ENCODE measurements around the gene SMIM41. TPM values are rescaled to one million over a fixed set of nuclear protein-coding genes. Genes with fewer than 3 reads are reported as not detected.
"Not testable (repeated sequence)": the region's sequence is repeated elsewhere in the genome, so short reads cannot be mapped to it uniquely, and the experiment has no call there.

The SMIM41 gene
- total RNA-seq, 1 donor, result 0.27 TPM

DNA sequence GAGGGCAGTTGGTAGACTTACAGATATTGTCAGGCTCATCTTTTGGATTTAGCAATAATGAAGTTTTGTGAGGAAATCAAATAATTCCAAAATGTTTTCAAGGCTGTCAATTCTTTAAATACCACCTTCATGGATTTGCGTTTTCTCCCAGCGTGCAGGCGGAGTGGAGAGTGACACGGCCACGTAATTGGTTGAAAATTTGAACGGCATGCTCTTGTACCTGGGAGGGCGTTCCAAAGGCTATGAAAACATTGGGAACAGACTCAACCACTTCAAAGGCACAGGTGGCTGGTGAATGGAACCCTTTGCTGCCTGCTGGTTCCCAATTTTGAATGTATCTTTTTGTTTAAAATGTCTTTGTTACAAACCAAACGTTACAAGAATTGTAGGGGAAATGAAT is 12.4 kb downstream of the SMIM41 start:
- no peak overlapping the region for H3K4me3 ChIP-seq (ENCODE audit: low read depth, low read length)
- no peak for DNase-seq (ENCODE audit: low read depth)
- TF ChIP-seq CTCF (IDR thresholded peaks at IDR 0.05; ENCODE audit: insufficient read depth, low read length), result no peak

DNA sequence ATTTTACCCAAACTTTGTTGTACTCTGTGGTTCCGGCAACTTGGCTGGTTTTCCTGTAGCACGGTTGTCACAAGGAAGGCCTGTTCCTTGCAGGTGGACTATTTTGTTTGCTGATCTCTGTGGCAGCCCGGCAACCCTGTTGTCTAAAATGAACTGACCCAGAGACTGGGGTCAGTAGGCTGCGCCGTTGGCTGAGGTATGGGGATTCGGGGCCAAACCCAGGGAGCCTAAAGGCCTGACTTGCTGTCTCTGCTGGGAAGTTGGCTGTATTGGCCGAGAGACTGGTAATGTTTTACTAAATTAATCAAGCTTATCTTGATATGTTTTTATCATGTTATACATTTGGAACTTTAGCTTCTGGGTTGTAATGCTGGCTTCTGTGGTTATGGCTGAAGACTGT is 13.8 kb downstream of the SMIM41 start:
- no peak overlapping the region for H3K4me3 ChIP-seq (ENCODE audit: low read depth, low read length)
- no peak for DNase-seq (ENCODE audit: low read depth)
- no peak for TF ChIP-seq CTCF (IDR thresholded peaks at IDR 0.05; ENCODE audit: insufficient read depth, low read length)

- no peak overlapping the region for H3K4me3 ChIP-seq (ENCODE audit: low read depth, low read length)
- no peak for TF ChIP-seq CTCF (IDR thresholded peaks at IDR 0.05; ENCODE audit: insufficient read depth, low read length)
- no peak for DNase-seq (ENCODE audit: low read depth)
These were observed 17.0 kb downstream of the SMIM41 start for GRCh38 chr12:52096332-52097044.

DNA sequence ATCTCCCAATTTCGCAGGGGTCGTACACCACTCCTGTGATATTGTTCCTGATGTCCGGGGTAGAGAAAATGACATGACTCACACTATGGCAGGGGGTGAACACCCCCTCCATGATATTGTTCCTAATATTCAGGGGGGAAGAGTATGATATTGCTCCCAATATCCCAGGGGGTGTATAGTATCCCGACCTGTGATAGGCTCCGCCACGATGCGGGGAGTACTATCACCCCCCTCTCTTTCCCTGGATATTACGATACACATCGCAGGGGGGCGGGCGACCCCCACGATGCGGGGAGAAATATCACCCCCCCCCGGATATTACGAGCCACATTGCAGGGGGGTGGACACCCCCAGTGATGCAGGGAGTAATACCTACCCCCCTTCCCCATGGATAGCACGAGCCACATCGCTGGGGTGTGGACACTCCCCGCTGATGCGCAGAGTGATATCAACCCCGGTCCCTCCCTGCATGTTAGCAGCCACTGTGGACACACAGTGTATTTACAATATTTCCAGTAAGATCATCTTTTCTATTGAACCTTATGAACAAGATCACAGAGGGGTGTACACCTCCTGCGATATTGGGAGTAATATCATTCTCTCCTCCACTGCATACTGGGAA is 17.7 kb downstream of the SMIM41 start:
- H3K4me3 ChIP-seq (ENCODE audit: low read depth, low read length), result no peak overlapping the region
- no peak for DNase-seq (ENCODE audit: low read depth)
- TF ChIP-seq CTCF (IDR thresholded peaks at IDR 0.05; ENCODE audit: insufficient read depth, low read length), result no peak

DNA sequence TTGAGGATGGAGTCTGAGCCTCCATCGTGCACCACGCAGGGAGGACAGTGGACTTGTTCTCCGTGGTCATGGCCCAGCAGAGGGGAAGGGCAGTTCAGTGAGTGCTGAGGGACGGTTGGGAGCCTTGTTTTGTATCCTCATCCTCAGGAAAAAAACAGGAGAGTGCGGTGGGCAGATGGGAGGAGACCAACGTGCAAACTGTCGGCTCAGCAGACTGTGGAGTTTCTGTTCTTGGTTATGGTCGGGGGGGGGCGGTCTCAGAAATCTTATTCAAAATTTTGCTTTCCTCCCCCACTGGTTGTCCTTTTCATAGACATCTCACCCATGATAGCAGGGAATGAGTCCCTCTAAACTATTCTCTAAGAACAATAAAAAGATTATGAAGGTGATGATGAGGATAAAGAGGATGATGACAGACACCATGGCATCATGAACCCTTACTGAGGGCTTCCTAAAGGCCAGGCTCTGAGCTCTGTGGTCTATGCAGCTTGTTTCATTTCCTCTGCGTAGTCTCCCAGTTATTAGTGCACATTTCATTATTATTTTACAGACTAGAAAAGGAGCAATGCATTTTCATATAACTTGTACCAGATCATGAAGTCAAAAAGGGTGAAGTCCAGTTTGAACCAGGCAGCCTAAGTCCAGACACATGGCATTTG is 25.1 kb downstream of the SMIM41 start:
- DNase-seq (ENCODE audit: low read depth); H3K4me3 ChIP-seq (ENCODE audit: low read depth, low read length): not testable (repeated sequence)

- not testable (repeated sequence) for H3K4me3 ChIP-seq (ENCODE audit: low read depth, low read length); DNase-seq (ENCODE audit: low read depth)
These were observed 37.0 kb downstream of the SMIM41 start for GRCh38 chr12:52116222-52117125.

- DNase-seq (ENCODE audit: low read depth); H3K4me3 ChIP-seq (ENCODE audit: low read depth, low read length): not testable (repeated sequence)
These were observed 38.4 kb downstream of the SMIM41 start for GRCh38 chr12:52117806-52118475.
